Right cardiac atrium (tissue), 5 donors: ENCODE data around the gene COPS7A. TPM values are rescaled to one million over a fixed set of nuclear protein-coding genes. Genes with fewer than 3 reads are reported as not detected.

Experiments
- ATAC-seq, 2 donors: fragments of 200-7000 bp; cut with Tn5 transposase; one replicate each; pipeline versions ENCODE4 v1.8.0 to v1.9.1; 2020; ENCODE audit warnings: moderate library complexity in 2 of 2, mild to moderate bottlenecking in 1 of 2
- DNase-seq, 3 donors: peaks; one replicate each; pipeline ENCODE4 v3.0.0-alpha.2; 2020
- H3K27ac ChIP-seq: one replicate; pipeline ENCODE4 v1.5.1; 2013; ENCODE audit warnings: mild to moderate bottlenecking, low read length, control low read depth, moderate library complexity
- H3K27me3 ChIP-seq: one replicate; pipeline ENCODE4 v1.6.1; 2013; ENCODE audit not compliant: control insufficient read depth, insufficient read depth
- H3K4me1 ChIP-seq: one replicate; pipeline ENCODE4 v1.6.1; 2013; ENCODE audit warnings: low read length; ENCODE audit not compliant: control insufficient read depth, insufficient read depth
- H3K4me3 ChIP-seq: one replicate; pipeline ENCODE4 v1.5.1; 2013; ENCODE audit warnings: low read length, control low read depth
- H3K9me3 ChIP-seq: one replicate; pipeline ENCODE4 v1.6.1; 2013; ENCODE audit warnings: low read length; ENCODE audit not compliant: control insufficient read depth
- whole genome bisulfite sequencing: extraction: QIAGEN DNeasy Blood & Tissue Kit; methylation state at CpG from one replicate; pipeline ENCODE4 v1.1.7; 2013; 5-methylcytosine and 5-hydroxymethylcytosine counted together
- intact Hi-C, 4 donors: fragments of 100-400 bp; cut with DNase I; formaldehyde crosslinking; loops; one replicate each; pipeline versions ENCODE4 v1.11.0 to v1.14.0; 2022 to 2023
- polyA plus RNA-seq: library from polyadenylated mRNA; stranded (reverse); fragments of 200-250 nt; gene quantifications from one replicate; pipeline ENCODE4 v1.2.3, GENCODE V29; 2013
- total RNA-seq, 4 donors: library from RNA; stranded (reverse); fragmentation: NEBNext Ultra II Directional; extraction: Animal tissue kit (Norgen Biotek cat#: 25700); gene quantifications; one replicate each; pipeline ENCODE4 v1.2.1, GENCODE V29; 2021
- donor health status: healthy with polysubstance abuse.
- donor health status: DM: no; HTN: yes; CAD: no.
- donor health status: DM: no; HTN: no; CAD: no.
- donor health status: DM: no; HTN: yes; CAD: no; lungs with severe emphysema.
- donor health status: DM: yes; HTN: yes; CAD: no.

Gene COPS7A
- total and polyA plus RNA-seq, 5 donors: 60.3 to 71.8 (median 68.7) TPM

GRCh38 chr12:6770600-6770999 is 46.8 kb downstream of the COPS7A start:
- H3K4me1 ChIP-seq: peaks cover 5% of the 10 kb centered on the region
- intact Hi-C loops: no loop called here
- no peaks in the 10 kb centered on the region for H3K9me3 ChIP-seq
- DNase-seq: no peak
- ATAC-seq: no peak
- 86% methylated on average over 10 of the region's 10 CpGs for WGBS
- H3K4me3 ChIP-seq: no peak overlapping the region
- H3K27me3 ChIP-seq: no peaks in the 10 kb centered on the region
- H3K27ac ChIP-seq: no peak overlapping the region

- intact Hi-C loops: no loop called here
- Histone ChIP-seq H3K4me3 (no peak overlapping the region), H3K9me3 (no peaks in the 10 kb centered on the region), H3K4me1 (peaks cover 5% of the 10 kb centered on the region), H3K27me3 (no peaks in the 10 kb centered on the region), H3K27ac (no peak overlapping the region)
- WGBS: 87% methylated on average over 4 of the region's 4 CpGs
- DNase-seq: peak in 1 of 3 donors; percentile 56
- peak in 1 of 2 donors; percentile 23 for ATAC-seq
Observed at GRCh38 chr12:6771091-6771495, 47.2 kb downstream of the COPS7A start.

- peaks cover 5% of the 10 kb centered on the region for H3K4me1 ChIP-seq
- H3K27ac ChIP-seq: no peak overlapping the region
- H3K27me3 ChIP-seq: no peaks in the 10 kb centered on the region
- peak; percentile 17 to 24 for ATAC-seq
- H3K4me3 ChIP-seq: no peak overlapping the region
- 76% methylated on average over 12 of the region's 12 CpGs for WGBS
- no peaks in the 10 kb centered on the region for H3K9me3 ChIP-seq
- DNase-seq: no peak
- intact Hi-C loops: no loop called here
Observed at GRCh38 chr12:6771509-6772330, 47.9 kb downstream of the COPS7A start.

GRCh38 chr12:6772331-6772695 is 48.5 kb downstream of the COPS7A start, which contains the start of gene LAG3:
LAG3 (plus strand) TSS chr12:6772520; CDS start chr12:6772853, 333 bp downstream.
- 57% methylated on average over 15 of the region's 15 CpGs for WGBS
- no peak within 1 kb of the TSS for H3K27ac ChIP-seq

GRCh38 chr12:6772726-6773589 is 49.1 kb downstream of the COPS7A start:
- Histone ChIP-seq H3K27me3 (no peaks in the 10 kb centered on the region), H3K27ac (no peak overlapping the region), H3K4me3 (peak overlapping the region; percentile 11), H3K9me3 (no peaks in the 10 kb centered on the region), H3K4me1 (peaks cover 4% of the 10 kb centered on the region)
- peak in 1 of 3 donors; percentile 35 for DNase-seq
- ATAC-seq: no peak
- intact Hi-C loops: no loop called here
- WGBS: 67% methylated on average over 21 of the region's 21 CpGs

More at GRCh38 chr12:6772331-6772695, 48.5 kb downstream of the COPS7A start, which contains the start of gene LAG3:
- intact Hi-C loops: no loop called here
- peak in 2 of 3 donors; percentile 69 to 72 for DNase-seq
- H3K4me3 ChIP-seq: no peak within 1 kb of the TSS
- peak in 1 of 2 donors; percentile 13 for ATAC-seq
- peaks cover 5% of the 10 kb centered on the region for H3K4me1 ChIP-seq
- H3K27me3 ChIP-seq: no peaks in the 10 kb centered on the region
- H3K9me3 ChIP-seq: no peaks in the 10 kb centered on the region

GRCh38 chr12:6773590-6774351 is 49.9 kb downstream of the COPS7A start:
- Histone ChIP-seq H3K27me3 (no peaks in the 10 kb centered on the region), H3K4me3 (peak overlapping the region; percentile 11), H3K4me1 (peaks cover under 1% of the 10 kb centered on the region), H3K9me3 (no peaks in the 10 kb centered on the region), H3K27ac (no peak overlapping the region)
- intact Hi-C loops: no loop called here
- ATAC-seq (no peak), DNase-seq (peak in 1 of 3 donors; percentile 53)
- WGBS: 25% methylated on average over 60 of the region's 60 CpGs

- no peak overlapping the region for H3K27ac ChIP-seq
- H3K4me3 ChIP-seq: no peak overlapping the region
- no peaks in the 10 kb centered on the region for H3K4me1 ChIP-seq
- H3K9me3 ChIP-seq: no peaks in the 10 kb centered on the region
- intact Hi-C loops: no loop called here
- no peaks in the 10 kb centered on the region for H3K27me3 ChIP-seq
- ATAC-seq (no peak), DNase-seq (no peak)
- WGBS: 83% methylated on average over 15 of the region's 15 CpGs
Observed at GRCh38 chr12:6774499-6775062, 50.7 kb downstream of the COPS7A start.

GRCh38 chr12:6775185-6776174 is 51.6 kb downstream of the COPS7A start:
- Histone ChIP-seq H3K4me1 (no peaks in the 10 kb centered on the region), H3K27ac (no peak overlapping the region), H3K9me3 (no peaks in the 10 kb centered on the region), H3K27me3 (no peaks in the 10 kb centered on the region), H3K4me3 (no peak overlapping the region)
- DNase-seq (no peak), ATAC-seq (no peak)
- 84% methylated on average over 16 of the region's 16 CpGs for WGBS
- intact Hi-C loops: no loop called here

- H3K27me3 ChIP-seq: no peaks in the 10 kb centered on the region
- intact Hi-C loops: no loop called here
- ATAC-seq (no peak), DNase-seq (no peak)
- H3K27ac ChIP-seq: no peak overlapping the region
- no peak overlapping the region for H3K4me3 ChIP-seq
- 94% methylated on average over 5 of the region's 5 CpGs for WGBS
- H3K4me1 ChIP-seq: no peaks in the 10 kb centered on the region
- no peaks in the 10 kb centered on the region for H3K9me3 ChIP-seq
Observed at GRCh38 chr12:6777386-6777785, 53.5 kb downstream of the COPS7A start.
